ENCODE results near the gene MYBPC3. TPM values are rescaled to one million over a fixed set of nuclear protein-coding genes. Genes with fewer than 3 reads are reported as not detected.

Gene MYBPC3
- total and polyA plus RNA-seq, 10 of the 15 experiments (the other 5 are each of a cell fraction or from before 2014, with no cell fraction given) = 0.03 to 0.08 (median 0.03) TPM; not detected in 7

DNA sequence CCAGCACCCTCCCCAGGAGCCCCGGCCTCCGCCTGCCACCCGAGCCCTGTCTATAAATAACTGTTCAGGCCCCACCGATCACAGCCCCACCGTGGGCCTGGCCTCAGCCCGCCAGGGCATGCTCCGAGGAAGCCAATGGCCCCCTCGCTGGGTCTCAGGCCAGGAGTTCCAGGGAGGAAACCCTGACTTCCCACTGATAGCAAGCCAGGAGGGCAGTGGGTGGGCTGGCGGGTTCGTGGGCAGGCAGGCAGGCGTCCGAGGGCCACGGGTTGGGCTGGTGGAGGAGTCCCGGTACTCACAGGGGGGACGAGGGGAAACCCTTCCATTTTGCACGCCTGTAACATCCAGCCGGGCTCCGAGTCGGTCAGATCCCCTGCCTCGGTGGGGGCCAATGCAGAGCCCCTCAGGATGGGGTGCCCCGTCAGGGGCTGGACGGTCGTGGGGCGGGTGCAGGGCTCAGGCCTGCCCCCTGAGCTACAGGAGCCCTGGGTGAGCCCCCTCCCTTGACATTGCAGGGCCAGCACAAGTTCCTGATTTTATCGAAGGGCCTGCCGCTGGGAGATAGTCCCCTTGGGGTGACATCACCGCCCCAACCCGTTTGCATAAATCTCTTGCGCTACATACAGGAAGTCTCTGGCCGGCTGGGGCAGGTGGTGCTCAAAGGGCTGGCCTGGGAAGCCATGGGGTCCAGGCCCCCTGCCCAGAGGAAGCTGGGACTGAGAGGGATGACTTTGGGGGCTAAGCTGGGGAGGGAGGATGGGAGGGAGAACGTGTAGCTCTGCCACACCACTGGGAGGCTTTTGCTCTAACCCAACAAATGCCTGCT, 25.7 kb upstream of the MYBPC3 start, which contains the start of gene SPI1 (continued):
- TF ChIP-seq, protein P1, sequence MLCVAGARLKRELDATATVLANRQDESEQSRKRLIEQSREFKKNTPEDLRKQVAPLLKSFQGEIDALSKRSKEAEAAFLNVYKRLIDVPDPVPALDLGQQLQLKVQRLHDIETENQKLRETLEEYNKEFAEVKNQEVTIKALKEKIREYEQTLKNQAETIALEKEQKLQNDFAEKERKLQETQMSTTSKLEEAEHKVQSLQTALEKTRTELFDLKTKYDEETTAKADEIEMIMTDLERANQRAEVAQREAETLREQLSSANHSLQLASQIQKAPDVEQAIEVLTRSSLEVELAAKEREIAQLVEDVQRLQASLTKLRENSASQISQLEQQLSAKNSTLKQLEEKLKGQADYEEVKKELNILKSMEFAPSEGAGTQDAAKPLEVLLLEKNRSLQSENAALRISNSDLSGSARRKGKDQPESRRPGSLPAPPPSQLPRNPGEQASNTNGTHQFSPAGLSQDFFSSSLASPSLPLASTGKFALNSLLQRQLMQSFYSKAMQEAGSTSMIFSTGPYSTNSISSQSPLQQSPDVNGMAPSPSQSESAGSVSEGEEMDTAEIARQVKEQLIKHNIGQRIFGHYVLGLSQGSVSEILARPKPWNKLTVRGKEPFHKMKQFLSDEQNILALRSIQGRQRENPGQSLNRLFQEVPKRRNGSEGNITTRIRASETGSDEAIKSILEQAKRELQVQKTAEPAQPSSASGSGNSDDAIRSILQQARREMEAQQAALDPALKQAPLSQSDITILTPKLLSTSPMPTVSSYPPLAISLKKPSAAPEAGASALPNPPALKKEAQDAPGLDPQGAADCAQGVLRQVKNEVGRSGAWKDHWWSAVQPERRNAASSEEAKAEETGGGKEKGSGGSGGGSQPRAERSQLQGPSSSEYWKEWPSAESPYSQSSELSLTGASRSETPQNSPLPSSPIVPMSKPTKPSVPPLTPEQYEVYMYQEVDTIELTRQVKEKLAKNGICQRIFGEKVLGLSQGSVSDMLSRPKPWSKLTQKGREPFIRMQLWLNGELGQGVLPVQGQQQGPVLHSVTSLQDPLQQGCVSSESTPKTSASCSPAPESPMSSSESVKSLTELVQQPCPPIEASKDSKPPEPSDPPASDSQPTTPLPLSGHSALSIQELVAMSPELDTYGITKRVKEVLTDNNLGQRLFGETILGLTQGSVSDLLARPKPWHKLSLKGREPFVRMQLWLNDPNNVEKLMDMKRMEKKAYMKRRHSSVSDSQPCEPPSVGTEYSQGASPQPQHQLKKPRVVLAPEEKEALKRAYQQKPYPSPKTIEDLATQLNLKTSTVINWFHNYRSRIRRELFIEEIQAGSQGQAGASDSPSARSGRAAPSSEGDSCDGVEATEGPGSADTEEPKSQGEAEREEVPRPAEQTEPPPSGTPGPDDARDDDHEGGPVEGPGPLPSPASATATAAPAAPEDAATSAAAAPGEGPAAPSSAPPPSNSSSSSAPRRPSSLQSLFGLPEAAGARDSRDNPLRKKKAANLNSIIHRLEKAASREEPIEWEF (IDR thresholded peaks at IDR 0.05; ENCODE audit: insufficient replicate concordance, low read depth, low read length) = no peak
- TF ChIP-seq MTA3 (IDR thresholded peaks at IDR 0.05; ENCODE audit: borderline replicate concordance, low read length) (no peak), NR2C2 (IDR thresholded peaks at IDR 0.05; ENCODE audit: borderline replicate concordance, control insufficient read depth, insufficient read length, low read depth) (no peak), STAT1 (conservative IDR thresholded peaks at IDR 0.05) (no peak), TCF7 (IDR thresholded peaks at IDR 0.05; ENCODE audit: borderline replicate concordance) (no peak), MXI1 (IDR thresholded peaks at IDR 0.05; ENCODE audit: low read depth, low read length) (peak; percentile 35; the same call in 1 of the 2 replicates), ASH2L (IDR thresholded peaks at IDR 0.05; ENCODE audit: borderline replicate concordance, low read depth) (no peak), CHD2 (IDR thresholded peaks at IDR 0.05; ENCODE audit: borderline replicate concordance, low read depth, low read length) (0 out of 2 replicates have a peak, but pooled peaks have one; percentile 35), CEBPB (IDR thresholded peaks at IDR 0.05; ENCODE audit: borderline replicate concordance in 1 of 2, low read depth in 2 of 2, low read length in 2 of 2) (no peak), PAX8 (IDR thresholded peaks at IDR 0.05) (no peak), ESRRA (IDR thresholded peaks at IDR 0.05; ENCODE audit: low read length) (no peak), IKZF2 (IDR thresholded peaks at IDR 0.05) (peak; percentile 35 to 46; a peak in 1 of 4 replicates)
- TF ChIP-seq, protein P2, sequence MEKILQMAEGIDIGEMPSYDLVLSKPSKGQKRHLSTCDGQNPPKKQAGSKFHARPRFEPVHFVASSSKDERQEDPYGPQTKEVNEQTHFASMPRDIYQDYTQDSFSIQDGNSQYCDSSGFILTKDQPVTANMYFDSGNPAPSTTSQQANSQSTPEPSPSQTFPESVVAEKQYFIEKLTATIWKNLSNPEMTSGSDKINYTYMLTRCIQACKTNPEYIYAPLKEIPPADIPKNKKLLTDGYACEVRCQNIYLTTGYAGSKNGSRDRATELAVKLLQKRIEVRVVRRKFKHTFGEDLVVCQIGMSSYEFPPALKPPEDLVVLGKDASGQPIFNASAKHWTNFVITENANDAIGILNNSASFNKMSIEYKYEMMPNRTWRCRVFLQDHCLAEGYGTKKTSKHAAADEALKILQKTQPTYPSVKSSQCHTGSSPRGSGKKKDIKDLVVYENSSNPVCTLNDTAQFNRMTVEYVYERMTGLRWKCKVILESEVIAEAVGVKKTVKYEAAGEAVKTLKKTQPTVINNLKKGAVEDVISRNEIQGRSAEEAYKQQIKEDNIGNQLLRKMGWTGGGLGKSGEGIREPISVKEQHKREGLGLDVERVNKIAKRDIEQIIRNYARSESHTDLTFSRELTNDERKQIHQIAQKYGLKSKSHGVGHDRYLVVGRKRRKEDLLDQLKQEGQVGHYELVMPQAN (conservative IDR thresholded peaks at IDR 0.05) = no peak; the same call in 1 of the 2 replicates
- TF ChIP-seq, protein P3, sequence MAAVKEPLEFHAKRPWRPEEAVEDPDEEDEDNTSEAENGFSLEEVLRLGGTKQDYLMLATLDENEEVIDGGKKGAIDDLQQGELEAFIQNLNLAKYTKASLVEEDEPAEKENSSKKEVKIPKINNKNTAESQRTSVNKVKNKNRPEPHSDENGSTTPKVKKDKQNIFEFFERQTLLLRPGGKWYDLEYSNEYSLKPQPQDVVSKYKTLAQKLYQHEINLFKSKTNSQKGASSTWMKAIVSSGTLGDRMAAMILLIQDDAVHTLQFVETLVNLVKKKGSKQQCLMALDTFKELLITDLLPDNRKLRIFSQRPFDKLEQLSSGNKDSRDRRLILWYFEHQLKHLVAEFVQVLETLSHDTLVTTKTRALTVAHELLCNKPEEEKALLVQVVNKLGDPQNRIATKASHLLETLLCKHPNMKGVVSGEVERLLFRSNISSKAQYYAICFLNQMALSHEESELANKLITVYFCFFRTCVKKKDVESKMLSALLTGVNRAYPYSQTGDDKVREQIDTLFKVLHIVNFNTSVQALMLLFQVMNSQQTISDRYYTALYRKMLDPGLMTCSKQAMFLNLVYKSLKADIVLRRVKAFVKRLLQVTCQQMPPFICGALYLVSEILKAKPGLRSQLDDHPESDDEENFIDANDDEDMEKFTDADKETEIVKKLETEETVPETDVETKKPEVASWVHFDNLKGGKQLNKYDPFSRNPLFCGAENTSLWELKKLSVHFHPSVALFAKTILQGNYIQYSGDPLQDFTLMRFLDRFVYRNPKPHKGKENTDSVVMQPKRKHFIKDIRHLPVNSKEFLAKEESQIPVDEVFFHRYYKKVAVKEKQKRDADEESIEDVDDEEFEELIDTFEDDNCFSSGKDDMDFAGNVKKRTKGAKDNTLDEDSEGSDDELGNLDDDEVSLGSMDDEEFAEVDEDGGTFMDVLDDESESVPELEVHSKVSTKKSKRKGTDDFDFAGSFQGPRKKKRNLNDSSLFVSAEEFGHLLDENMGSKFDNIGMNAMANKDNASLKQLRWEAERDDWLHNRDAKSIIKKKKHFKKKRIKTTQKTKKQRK (IDR thresholded peaks at IDR 0.05; ENCODE audit: low read depth, low read length) = no peak
- TF ChIP-seq, protein P4, sequence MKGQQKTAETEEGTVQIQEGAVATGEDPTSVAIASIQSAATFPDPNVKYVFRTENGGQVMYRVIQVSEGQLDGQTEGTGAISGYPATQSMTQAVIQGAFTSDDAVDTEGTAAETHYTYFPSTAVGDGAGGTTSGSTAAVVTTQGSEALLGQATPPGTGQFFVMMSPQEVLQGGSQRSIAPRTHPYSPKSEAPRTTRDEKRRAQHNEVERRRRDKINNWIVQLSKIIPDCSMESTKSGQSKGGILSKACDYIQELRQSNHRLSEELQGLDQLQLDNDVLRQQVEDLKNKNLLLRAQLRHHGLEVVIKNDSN (IDR thresholded peaks at IDR 0.05; ENCODE audit: borderline replicate concordance, extremely low read length, insufficient read depth, low read depth, low read length) = no peak
- TF ChIP-seq, protein P5, sequence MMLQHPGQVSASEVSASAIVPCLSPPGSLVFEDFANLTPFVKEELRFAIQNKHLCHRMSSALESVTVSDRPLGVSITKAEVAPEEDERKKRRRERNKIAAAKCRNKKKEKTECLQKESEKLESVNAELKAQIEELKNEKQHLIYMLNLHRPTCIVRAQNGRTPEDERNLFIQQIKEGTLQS (IDR thresholded peaks at IDR 0.05; ENCODE audit: borderline replicate concordance, extremely low read depth, low read depth, low read length) = no peak

Data from GM12878 (cell line).